SK-N-SH (cell line): ENCODE results near the gene WDR7.

Experiments used
- EZH2phosphoT487 ChIP-seq: fragments of 200-600 bp; sonication (generic); IDR thresholded peaks from 2 replicates; pipeline ENCODE4 v1.6.1; 2017; ENCODE audit warnings: low read depth, mixed run types, mild to moderate bottlenecking, antibody characterized with exemption, moderate library complexity, borderline replicate concordance
- FOXJ3 ChIP-seq: sonication (generic); formaldehyde crosslinking; IDR thresholded peaks from 2 replicates; pipeline ENCODE4 v1.5.1; 2020; ENCODE audit warnings: mild to moderate bottlenecking, missing genetic modification reagents
- MXI1 ChIP-seq: IDR thresholded peaks from 2 replicates; pipeline ENCODE4 v1.6.1; 2012; ENCODE audit warnings: mild to moderate bottlenecking, low read depth, low read length, improper control_type of control experiment
- NRF1 ChIP-seq: IDR thresholded peaks from 2 replicates; pipeline ENCODE4 v1.6.1; 2012; ENCODE audit warnings: low read depth, mild to moderate bottlenecking, low read length
- POLR2AphosphoS5 ChIP-seq: IDR thresholded peaks from 2 replicates; pipeline ENCODE4 v1.6.1; 2012; ENCODE audit warnings: low read depth, low read length
- RAD21 ChIP-seq: IDR thresholded peaks from 2 replicates; pipeline ENCODE4 v1.6.1; 2012; ENCODE audit warnings: mild to moderate bottlenecking, low read length
- TAF1 ChIP-seq: IDR thresholded peaks from 2 replicates; pipeline ENCODE4 v1.6.1; 2012; ENCODE audit warnings: low read depth, mild to moderate bottlenecking, low read length, moderate library complexity, borderline replicate concordance
- TF ChIP-seq, protein P1 (sequence below): fragments of 200-600 bp; sonication (generic); IDR thresholded peaks from 2 replicates; pipeline ENCODE4 v1.6.1; 2017; ENCODE audit warnings: antibody characterized with exemption, mild to moderate bottlenecking, moderate library complexity
- TF ChIP-seq, protein P2 (sequence below): IDR thresholded peaks from 2 replicates; pipeline ENCODE4; 2012

- TF ChIP-seq, protein P1, sequence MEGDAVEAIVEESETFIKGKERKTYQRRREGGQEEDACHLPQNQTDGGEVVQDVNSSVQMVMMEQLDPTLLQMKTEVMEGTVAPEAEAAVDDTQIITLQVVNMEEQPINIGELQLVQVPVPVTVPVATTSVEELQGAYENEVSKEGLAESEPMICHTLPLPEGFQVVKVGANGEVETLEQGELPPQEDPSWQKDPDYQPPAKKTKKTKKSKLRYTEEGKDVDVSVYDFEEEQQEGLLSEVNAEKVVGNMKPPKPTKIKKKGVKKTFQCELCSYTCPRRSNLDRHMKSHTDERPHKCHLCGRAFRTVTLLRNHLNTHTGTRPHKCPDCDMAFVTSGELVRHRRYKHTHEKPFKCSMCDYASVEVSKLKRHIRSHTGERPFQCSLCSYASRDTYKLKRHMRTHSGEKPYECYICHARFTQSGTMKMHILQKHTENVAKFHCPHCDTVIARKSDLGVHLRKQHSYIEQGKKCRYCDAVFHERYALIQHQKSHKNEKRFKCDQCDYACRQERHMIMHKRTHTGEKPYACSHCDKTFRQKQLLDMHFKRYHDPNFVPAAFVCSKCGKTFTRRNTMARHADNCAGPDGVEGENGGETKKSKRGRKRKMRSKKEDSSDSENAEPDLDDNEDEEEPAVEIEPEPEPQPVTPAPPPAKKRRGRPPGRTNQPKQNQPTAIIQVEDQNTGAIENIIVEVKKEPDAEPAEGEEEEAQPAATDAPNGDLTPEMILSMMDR = no peak
- TF ChIP-seq EZH2phosphoT487 (no peak), RAD21 (no peak), FOXJ3 (CRISPR knock-in tag) (no peak), NRF1 (no peak), MXI1 (no peak), POLR2AphosphoS5 (no peak), TAF1 (no peak)
- TF ChIP-seq, protein P2, sequence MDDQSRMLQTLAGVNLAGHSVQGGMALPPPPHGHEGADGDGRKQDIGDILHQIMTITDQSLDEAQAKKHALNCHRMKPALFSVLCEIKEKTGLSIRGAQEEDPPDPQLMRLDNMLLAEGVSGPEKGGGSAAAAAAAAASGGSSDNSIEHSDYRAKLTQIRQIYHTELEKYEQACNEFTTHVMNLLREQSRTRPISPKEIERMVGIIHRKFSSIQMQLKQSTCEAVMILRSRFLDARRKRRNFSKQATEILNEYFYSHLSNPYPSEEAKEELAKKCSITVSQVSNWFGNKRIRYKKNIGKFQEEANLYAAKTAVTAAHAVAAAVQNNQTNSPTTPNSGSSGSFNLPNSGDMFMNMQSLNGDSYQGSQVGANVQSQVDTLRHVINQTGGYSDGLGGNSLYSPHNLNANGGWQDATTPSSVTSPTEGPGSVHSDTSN = no peak
Measured at GRCh38 chr18:56884511-56884910, 233.4 kb downstream of the WDR7 start.
